Keratinocyte (primary cell): Measurements from ENCODE around the gene CRYL1. TPM values are rescaled to one million over a fixed set of nuclear protein-coding genes. Genes with fewer than 3 reads are reported as not detected.

ENCODE experiments used
- DNase-seq: peaks from one replicate; pipeline ENCODE4 v3.0.0-alpha.2; 2011; ENCODE audit warnings: low read depth, missing footprints, low spot score
- FAIRE-seq: peaks from 2 replicates; lab custom pipeline; 2011; peaks lifted over from hg19 to GRCh38; lab: Jason Lieb, UNC
- H2AFZ ChIP-seq: 2 replicates; pipeline ENCODE4 v1.6.0; 2012; ENCODE audit warnings: low read length, control low read depth, inconsistent platforms; ENCODE audit not compliant: control insufficient read depth
- H3K27ac ChIP-seq: 2 replicates; pipeline ENCODE4 v1.5.1; 2011; ENCODE audit warnings: low read length; ENCODE audit not compliant: control insufficient read depth, insufficient read depth
- H3K27me3 ChIP-seq: 3 replicates; pipeline ENCODE4 v1.6.0; 2011; ENCODE audit warnings: low read length; ENCODE audit not compliant: control insufficient read depth, insufficient read depth; ENCODE audit errors: extremely low read depth
- H3K36me3 ChIP-seq, 2 experiments: 2 replicates in 1 of 2; 3 replicates in 1 of 2; pipeline ENCODE4 v1.5.1; 2011; ENCODE audit warnings: low read length in 2 of 2, mild to moderate bottlenecking in 1 of 2; ENCODE audit not compliant: control insufficient read depth in 2 of 2, insufficient read depth in 2 of 2; ENCODE audit errors: extremely low read depth in 1 of 2
- H3K4me1 ChIP-seq: 3 replicates; pipeline ENCODE4 v1.5.1; 2011; ENCODE audit warnings: low read length; ENCODE audit not compliant: control insufficient read depth, insufficient read depth; ENCODE audit errors: extremely low read depth
- H3K4me2 ChIP-seq: 3 replicates; pipeline ENCODE4 v1.6.0; 2011; ENCODE audit warnings: low read depth, low read length; ENCODE audit not compliant: control insufficient read depth, insufficient read depth; ENCODE audit errors: extremely low read depth
- H3K4me3 ChIP-seq, 3 experiments: fragments of 200-600 bp in 1 of 3; sonication (generic) in 1 of 3; 2 replicates in 2 of 3; 3 replicates in 1 of 3; pipeline ENCODE4 v1.5.1; 2011 to 2016; ENCODE audit warnings: low read length in 3 of 3, mild to moderate bottlenecking in 3 of 3, control low read depth in 2 of 3, inconsistent platforms in 1 of 3, low read depth in 1 of 3, mixed read lengths in 1 of 3, mixed run types in 1 of 3, moderate library complexity in 1 of 3; ENCODE audit not compliant: control insufficient read depth in 2 of 3, insufficient read depth in 2 of 3; ENCODE audit errors: extremely low read depth in 1 of 3
- H3K79me2 ChIP-seq: 2 replicates; pipeline ENCODE4 v1.6.0; 2012; ENCODE audit warnings: low read length; ENCODE audit not compliant: control insufficient read depth, insufficient read depth
- H3K9ac ChIP-seq: 3 replicates; pipeline ENCODE4 v1.6.0; 2011; ENCODE audit warnings: low read length; ENCODE audit not compliant: control insufficient read depth, insufficient read depth; ENCODE audit errors: extremely low read depth
- H3K9me1 ChIP-seq: 3 replicates; pipeline ENCODE4 v1.6.0; 2011; ENCODE audit warnings: low read length; ENCODE audit not compliant: control insufficient read depth, insufficient read depth; ENCODE audit errors: extremely low read depth
- H3K9me3 ChIP-seq: 2 replicates; pipeline ENCODE4 v1.5.1; 2012; ENCODE audit warnings: low read depth, low read length; ENCODE audit not compliant: control insufficient read depth
- H4K20me1 ChIP-seq: 3 replicates; pipeline ENCODE4 v1.6.0; 2011; ENCODE audit warnings: low read length; ENCODE audit not compliant: control insufficient read depth, insufficient read depth; ENCODE audit errors: extremely low read depth
- CTCF ChIP-seq, 3 experiments: IDR thresholded peaks in 1 of 3; conservative IDR thresholded peaks in 1 of 3; optimal IDR thresholded peaks in 1 of 3; 2 replicates in 2 of 3; 3 replicates in 1 of 3; pipeline versions ENCODE3 to v1.5.1; 2011; ENCODE audit warnings: low read length in 3 of 3, mild to moderate bottlenecking in 3 of 3, moderate library complexity in 2 of 3, control low read depth in 1 of 3, inconsistent platforms in 1 of 3; ENCODE audit not compliant: insufficient read depth in 2 of 3; ENCODE audit errors: extremely low read depth in 1 of 3
- EZH2 ChIP-seq: IDR thresholded peaks from one replicate; pipeline ENCODE4 v1.6.1; 2012; ENCODE audit warnings: inconsistent platforms, mild to moderate bottlenecking, low read length, moderate library complexity
- dilution Hi-C: fragments of 300-500 bp; cut with MboI; formaldehyde crosslinking; loops from one replicate; pipeline ENCODE4 v1.7.0; 2020; ENCODE audit warnings: low sequenced_read_pairs; ENCODE audit not compliant: extremely low pct_ligation_motif_present
- polyA plus RNA-seq, 5 experiments: library from polyadenylated mRNA; depleted of rRNA in 3 of 5; stranded (reverse) in 3 of 5; stranded (forward) in 1 of 5; unstranded in 1 of 5; fragments of >200 nt; gene quantifications; 1 replicate in 1 of 5; 2 replicates in 3 of 5; 3 replicates in 1 of 5; pipeline versions ENCODE4 v1.2.1 to v1.2.3, GENCODE V29; 2011 to 2012; ENCODE audit warnings: missing spikeins in 2 of 5, low read depth in 1 of 5, low replicate concordance in 1 of 5

CRYL1 gene
- polyA plus RNA-seq, 1 donor (not counting 4 experiments of a cell fraction or from before 2014, with no cell fraction given) = 27.2 TPM

DNA sequence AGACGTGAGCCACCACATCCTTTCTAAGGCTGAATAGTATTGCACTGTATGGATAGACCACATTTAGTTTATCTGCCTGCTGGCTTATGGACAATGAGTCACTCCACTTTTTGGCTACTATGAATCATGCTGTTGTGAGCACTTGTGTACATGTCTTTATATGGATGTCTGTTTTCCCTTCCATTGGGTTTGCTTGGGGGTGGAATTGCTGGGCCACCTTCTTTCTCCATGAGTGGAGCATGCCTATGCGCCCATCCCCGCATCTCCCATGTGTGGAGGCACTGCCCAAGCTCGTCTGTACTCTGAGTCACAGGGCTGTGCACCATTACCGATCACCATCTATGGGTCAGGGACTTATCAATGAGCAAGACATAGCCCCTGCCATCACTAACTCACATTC is 166.3 kb downstream of the CRYL1 start:
- H3K4me3 ChIP-seq = no peak overlapping the region
- H3K9ac ChIP-seq = peak overlapping the region; percentile 40
- H3K4me1 ChIP-seq = peaks cover 32% of the 10 kb centered on the region
- H3K36me3 ChIP-seq = no peaks in the 10 kb centered on the region
- H3K27ac ChIP-seq = peak overlapping the region; percentile 87
- H3K4me2 ChIP-seq = peak overlapping the region; percentile 57
- H3K9me3 ChIP-seq = no peaks in the 10 kb centered on the region
- H2AFZ ChIP-seq = no peak overlapping the region
- no peaks in the 10 kb centered on the region for H3K27me3 ChIP-seq
- H3K9me1 ChIP-seq = no peaks in the 10 kb centered on the region
- FAIRE-seq = peak; percentile 98
- no peaks in the 10 kb centered on the region for H3K79me2 ChIP-seq
- no peaks in the 10 kb centered on the region for H4K20me1 ChIP-seq
- TF ChIP-seq CTCF (optimal IDR thresholded peaks at IDR 0.05 in 1 of 3, IDR thresholded peaks at IDR 0.05 in 1 of 3, conservative IDR thresholded peaks at IDR 0.05 in 1 of 3; ENCODE audit: extremely low read depth in 1 of 3, insufficient read depth in 2 of 3, low read length in 3 of 3) = no peak
- TF ChIP-seq EZH2 = no peak
- dilution Hi-C loops = no loop called here
- DNase-seq = peak; percentile 98

GRCh38 chr13:20358022-20358421 is 167.6 kb downstream of the CRYL1 start:
- DNase-seq (no peak), FAIRE-seq (no peak)
- Histone ChIP-seq H3K9me3 (no peaks in the 10 kb centered on the region), H3K9me1 (no peaks in the 10 kb centered on the region), H3K4me2 (no peak overlapping the region), H4K20me1 (no peaks in the 10 kb centered on the region), H3K9ac (no peak overlapping the region), H3K36me3 (no peaks in the 10 kb centered on the region), H3K4me3 (no peak overlapping the region), H3K27me3 (no peaks in the 10 kb centered on the region), H2AFZ (no peak overlapping the region), H3K27ac (no peak overlapping the region), H3K79me2 (no peaks in the 10 kb centered on the region), H3K4me1 (peaks cover 39% of the 10 kb centered on the region)
- dilution Hi-C loops = no loop called here
- TF ChIP-seq EZH2 = no peak
- no peak for TF ChIP-seq CTCF (optimal IDR thresholded peaks at IDR 0.05 in 1 of 3, IDR thresholded peaks at IDR 0.05 in 1 of 3, conservative IDR thresholded peaks at IDR 0.05 in 1 of 3; ENCODE audit: extremely low read depth in 1 of 3, insufficient read depth in 2 of 3, low read length in 3 of 3)
